GM12892 (cell line): ENCODE results near the gene NPHP1.
"Not testable (repeated sequence)": the region's sequence is repeated elsewhere in the genome, so short reads cannot be mapped to it uniquely, and the experiment has no call there.

ENCODE experiments used
- DNase-seq: peaks from one replicate; pipeline ENCODE4 v3.0.0; 2011; ENCODE audit not compliant: insufficient read length
- FAIRE-seq: peaks from 2 replicates; lab custom pipeline; 2011; peaks lifted over from hg19 to GRCh38; lab: Jason Lieb, UNC
- POLR2A ChIP-seq: IDR thresholded peaks from 2 replicates; pipeline ENCODE4 v1.6.1; 2011; ENCODE audit warnings: low read depth, low read length, control low read depth
- POLR2AphosphoS5 ChIP-seq: IDR thresholded peaks from 2 replicates; pipeline ENCODE4 v1.6.1; 2011; ENCODE audit warnings: low read depth, low read length, control low read depth
- TAF1 ChIP-seq: IDR thresholded peaks from 2 replicates; pipeline ENCODE4 v1.6.1; 2011; ENCODE audit warnings: low read depth, mild to moderate bottlenecking, control low read depth, low read length, borderline replicate concordance

NPHP1 gene

GRCh38 chr2:110173523-110173922 lies 31.3 kb downstream of the NPHP1 start:
- DNase-seq (no peak), FAIRE-seq (no peak)
- TF ChIP-seq TAF1 (no peak), POLR2A (no peak), POLR2AphosphoS5 (no peak)

DNA sequence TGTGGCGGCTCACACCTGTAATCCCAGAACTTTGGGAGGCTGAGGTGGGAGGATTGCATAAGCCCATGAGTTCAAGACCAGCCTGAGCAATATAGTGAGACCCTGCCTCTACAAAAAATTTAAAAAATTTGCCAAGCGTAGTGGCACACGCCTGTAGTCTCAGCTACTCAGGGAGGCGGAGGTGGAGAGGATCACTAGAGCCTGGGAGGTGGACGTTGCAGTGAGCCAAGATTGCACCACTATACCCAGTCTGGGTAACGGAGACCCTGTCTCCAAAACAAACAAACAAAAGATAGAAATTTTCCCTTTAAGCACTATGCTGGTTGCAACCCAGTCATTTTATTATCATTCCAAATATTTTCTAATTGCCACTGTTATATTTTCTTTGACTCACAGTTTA lies 32.3 kb downstream of the NPHP1 start:
- TF ChIP-seq TAF1 (no peak), POLR2AphosphoS5 (no peak), POLR2A (no peak)
- DNase-seq (no peak), FAIRE-seq (no peak)

DNA sequence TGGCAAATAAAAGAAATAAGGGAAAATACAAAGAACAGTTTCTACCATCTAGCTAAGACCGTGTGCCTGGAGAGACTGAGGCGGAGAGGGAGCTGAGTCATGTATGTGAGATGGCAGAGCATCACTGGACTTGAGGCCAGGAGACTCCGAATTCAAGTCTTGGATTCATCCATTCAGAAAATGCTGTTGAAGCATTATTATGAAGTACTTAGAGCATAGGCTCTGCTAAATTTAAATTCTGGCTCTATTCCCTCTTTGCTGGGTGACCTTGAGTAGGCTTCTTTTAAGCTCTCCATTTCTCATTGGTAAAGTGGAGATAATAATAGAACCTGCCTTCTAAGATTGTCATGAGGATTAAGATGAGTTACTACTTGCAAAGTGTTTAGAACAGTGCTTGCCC lies 34.7 kb downstream of the NPHP1 start:
- DNase-seq, result no peak
- TF ChIP-seq POLR2A (no peak), POLR2AphosphoS5 (no peak), TAF1 (no peak)
- no peak for FAIRE-seq

- TF ChIP-seq POLR2AphosphoS5 (no peak), POLR2A (no peak), TAF1 (no peak)
- no peak for FAIRE-seq
- no peak for DNase-seq
Observed at GRCh38 chr2:110167326-110168000, 37.4 kb downstream of the NPHP1 start.

- FAIRE-seq, result no peak
- no peak for DNase-seq
- TF ChIP-seq TAF1 (no peak), POLR2AphosphoS5 (no peak), POLR2A (no peak)
Observed at GRCh38 chr2:110166266-110166665, 38.5 kb downstream of the NPHP1 start.

- DNase-seq, result no peak
- TF ChIP-seq POLR2A, result no peak
- no peak for TF ChIP-seq POLR2AphosphoS5
- TF ChIP-seq TAF1, result no peak
- FAIRE-seq, result peak; percentile 70
Observed at GRCh38 chr2:110157153-110157793, 47.5 kb downstream of the NPHP1 start.

DNA sequence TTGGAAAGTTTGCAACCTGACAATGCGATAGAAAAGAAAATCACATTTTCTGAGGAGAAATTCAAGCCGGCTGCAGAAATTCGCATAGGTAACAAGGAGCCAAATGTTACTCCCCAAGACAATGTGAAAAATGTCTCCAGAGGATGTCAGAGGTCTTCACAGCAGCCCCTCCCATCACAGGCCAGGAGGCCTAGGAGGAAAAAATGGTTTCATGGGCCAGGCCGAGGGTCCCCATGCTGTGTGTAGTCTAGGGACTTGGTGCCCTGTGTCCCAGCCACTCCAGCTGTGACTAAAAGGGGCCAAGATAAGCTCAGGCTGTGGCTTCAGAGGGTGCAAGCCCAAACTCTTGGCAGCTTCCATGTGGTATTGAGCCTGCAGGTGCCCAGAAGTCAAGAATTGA lies 50.0 kb downstream of the NPHP1 start:
- not testable (repeated sequence) for DNase-seq, FAIRE-seq

GRCh38 chr2:110154188-110154587 lies 50.6 kb downstream of the NPHP1 start:
- FAIRE-seq, DNase-seq: not testable (repeated sequence)

DNA sequence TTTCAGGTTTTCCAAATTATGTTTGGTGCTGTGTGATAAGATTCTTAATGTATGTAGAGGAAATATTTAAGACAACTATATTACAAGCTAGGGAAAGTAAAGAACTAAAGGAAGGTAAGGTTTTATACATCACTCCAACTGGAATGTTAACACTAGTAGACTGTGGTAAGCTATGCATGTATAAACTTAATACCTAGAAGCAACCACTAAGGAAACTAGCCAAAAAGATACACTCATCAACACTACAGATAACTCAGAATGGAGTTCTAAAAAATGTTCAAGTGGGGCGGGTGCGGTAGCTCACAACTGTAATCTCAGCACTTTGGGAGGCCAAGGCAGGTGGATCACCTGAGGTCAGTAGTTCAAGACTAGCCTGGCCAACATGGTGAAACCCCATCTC lies 51.4 kb downstream of the NPHP1 start:
- DNase-seq (no peak), FAIRE-seq (no peak)
- TF ChIP-seq POLR2A, result no peak
- TF ChIP-seq POLR2AphosphoS5, result no peak
- TF ChIP-seq TAF1, result no peak

DNA sequence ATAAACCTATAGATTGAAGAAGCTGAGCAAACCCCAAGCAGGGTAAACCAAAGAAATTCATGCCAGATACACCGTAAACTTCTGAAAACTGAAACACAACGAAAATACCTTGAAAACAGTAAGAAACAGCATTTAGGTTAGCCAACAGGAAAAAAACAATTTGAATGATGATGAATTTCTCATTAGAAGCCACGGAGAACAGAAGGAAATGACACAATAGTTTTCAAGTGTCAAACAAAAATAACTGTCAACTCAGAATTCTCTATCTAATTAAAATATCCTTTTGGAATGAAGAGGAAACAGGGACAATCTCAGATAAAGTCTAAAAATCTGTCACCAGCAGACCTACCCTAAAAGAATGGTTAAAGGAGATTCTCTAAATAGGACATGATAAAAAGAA lies 51.9 kb downstream of the NPHP1 start:
- no peak for FAIRE-seq
- no peak for DNase-seq
- TF ChIP-seq POLR2A, result no peak
- TF ChIP-seq TAF1, result no peak
- TF ChIP-seq POLR2AphosphoS5, result no peak

DNA sequence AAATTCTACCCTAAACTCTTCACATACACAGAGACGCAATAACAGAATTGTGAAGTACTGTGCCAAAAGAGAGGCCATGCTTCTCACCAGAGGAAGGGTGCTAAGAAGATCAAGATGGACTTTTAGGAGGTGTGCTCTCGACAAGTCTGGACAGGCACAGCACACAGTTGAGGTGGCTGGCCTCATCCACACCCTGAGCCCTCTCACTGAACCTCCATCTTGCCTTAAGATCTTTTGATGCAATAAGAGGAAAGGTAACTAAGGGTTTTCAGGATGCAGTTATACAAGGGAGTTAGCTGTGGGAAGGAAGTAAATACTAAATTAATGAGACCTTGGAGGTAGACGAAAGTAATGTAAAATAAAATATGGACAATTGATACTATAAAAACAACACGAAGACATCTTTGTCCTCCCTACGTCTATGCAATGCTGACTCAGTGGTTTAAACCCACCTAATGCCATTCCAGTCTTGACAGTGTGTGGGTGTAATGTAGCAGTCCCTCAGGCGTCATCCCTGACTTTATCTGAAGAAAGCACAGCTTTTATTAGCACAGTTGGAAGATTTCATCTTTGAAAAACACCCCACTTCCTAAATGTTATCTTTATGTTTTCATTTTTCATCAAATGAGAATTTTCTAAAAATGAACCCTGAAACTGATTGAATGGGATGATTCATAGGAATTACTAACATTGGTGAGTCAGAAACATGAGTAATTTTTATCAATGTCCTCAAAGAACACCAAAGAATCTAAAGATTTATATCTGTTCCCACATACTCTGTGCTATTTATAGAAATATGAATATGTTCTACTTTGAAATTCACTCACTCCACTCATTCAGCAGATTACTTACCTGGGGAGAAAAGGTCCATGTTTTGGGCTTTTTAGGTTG lies 55.2 kb downstream of the NPHP1 start:
- DNase-seq (no peak), FAIRE-seq (no peak)
- TF ChIP-seq POLR2A (no peak), TAF1 (no peak), POLR2AphosphoS5 (no peak)

DNA sequence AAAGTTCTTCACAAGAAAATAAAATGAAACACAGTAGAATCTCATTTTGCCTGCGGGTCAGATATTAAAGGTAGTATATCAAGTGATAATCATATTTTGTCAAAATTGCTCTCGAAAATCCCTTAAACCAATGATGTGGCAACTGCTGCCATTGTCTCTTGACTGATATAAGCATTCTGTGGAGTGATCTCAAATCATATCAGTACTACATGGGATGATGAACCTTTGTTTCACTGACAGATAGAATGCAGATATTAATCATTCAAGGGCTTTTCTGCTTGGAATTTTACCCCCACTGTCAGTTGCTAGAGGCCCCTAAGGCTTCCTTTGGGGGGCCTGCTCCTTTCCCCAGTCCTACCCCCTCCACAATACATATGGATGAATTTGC lies 57.9 kb downstream of the NPHP1 start:
- DNase-seq, result no peak
- FAIRE-seq, result no peak
- TF ChIP-seq POLR2A, result no peak
- TF ChIP-seq TAF1, result no peak
- TF ChIP-seq POLR2AphosphoS5, result no peak
